ENCODE data around the gene C4orf46.
"Not testable (repeated sequence)": the region's sequence is repeated elsewhere in the genome, so short reads cannot be mapped to it uniquely, and the experiment has no call there.

DNA sequence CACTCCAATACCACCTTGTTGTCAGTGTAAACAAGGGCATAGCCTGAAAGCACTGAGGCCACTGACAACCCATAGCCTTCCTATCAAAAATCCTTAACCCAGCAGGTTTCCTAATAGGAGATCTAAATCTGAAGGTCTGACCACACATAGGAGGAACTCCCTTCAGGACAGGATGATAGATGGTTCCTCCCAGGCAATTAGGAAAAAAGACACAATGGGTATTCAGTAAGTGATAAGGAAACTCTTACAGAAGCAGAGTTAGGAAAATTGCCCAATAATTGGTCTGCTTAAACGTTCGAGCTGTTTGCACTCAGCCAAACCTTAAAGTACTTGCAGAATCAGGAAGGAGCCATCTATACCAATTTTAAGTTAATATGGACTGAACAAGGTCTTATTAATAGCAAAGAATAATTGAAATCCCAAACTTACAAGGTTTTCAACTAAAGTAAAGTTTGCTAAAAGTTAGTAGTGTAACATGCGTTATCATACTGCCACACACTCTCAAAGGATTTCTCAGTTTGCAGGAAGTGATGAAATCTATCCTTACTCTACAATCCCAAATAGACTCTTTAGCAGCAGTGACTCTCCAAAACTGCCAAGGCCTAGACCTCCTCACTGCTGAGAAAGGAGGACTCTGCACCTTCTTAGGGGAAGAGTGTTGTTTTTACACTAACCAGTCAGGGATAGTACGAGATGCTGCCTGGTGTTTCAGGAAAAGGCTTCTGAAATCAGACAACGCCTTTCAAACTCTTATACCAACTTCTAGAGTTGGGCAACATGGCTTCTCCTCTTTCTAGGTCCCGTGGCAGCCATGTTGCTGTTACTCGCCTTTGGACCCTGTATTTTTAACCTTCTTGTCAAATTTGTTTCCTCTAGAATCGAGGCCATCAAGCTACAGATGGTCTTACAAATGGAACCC, 7.7 kb downstream of the C4orf46 start:
- not testable (repeated sequence) for TF ChIP-seq CTCF (IDR thresholded peaks at IDR 0.05; ENCODE audit: insufficient read depth, low read depth, low read length); EZH2 (IDR thresholded peaks at IDR 0.05; ENCODE audit: insufficient read depth, low read length)

All from astrocyte (in vitro differentiated cells and primary cell).